Subcutaneous abdominal adipose tissue (tissue), 5 donors: ENCODE measurements around the gene WDR4.
A peak's percentile ranks its signal among the peaks of the same experiment; 100 is the strongest.
"Not testable (repeated sequence)": the region's sequence is repeated elsewhere in the genome, so short reads cannot be mapped to it uniquely, and the experiment has no call there.

Experiments used
- H3K27ac ChIP-seq: one replicate; pipeline ENCODE4 v1.7.0; 2013; ENCODE audit warnings: low read depth, mild to moderate bottlenecking, inconsistent platforms, low read length, moderate library complexity
- H3K27me3 ChIP-seq, 5 donors: one replicate each; pipeline ENCODE4 v1.7.0; 2013; ENCODE audit warnings: low read length in 5 of 5, inconsistent platforms in 1 of 5; ENCODE audit not compliant: control insufficient read depth in 5 of 5, insufficient read depth in 4 of 5
- H3K36me3 ChIP-seq, 5 donors: one replicate each; pipeline ENCODE4 v1.7.0; 2013; ENCODE audit warnings: low read length in 5 of 5; ENCODE audit not compliant: control insufficient read depth in 5 of 5, insufficient read depth in 5 of 5
- H3K4me1 ChIP-seq, 5 donors: one replicate each; pipeline ENCODE4 v1.7.0; 2013; ENCODE audit warnings: low read length in 5 of 5, mild to moderate bottlenecking in 3 of 5, moderate library complexity in 1 of 5; ENCODE audit not compliant: control insufficient read depth in 5 of 5, insufficient read depth in 5 of 5
- H3K4me3 ChIP-seq, 5 donors: one replicate each; pipeline ENCODE4 v1.7.0; 2013; ENCODE audit warnings: low read length in 5 of 5, low read depth in 1 of 5
- H3K9ac ChIP-seq, 5 donors: one replicate each; pipeline ENCODE4 v1.7.0; 2013; ENCODE audit warnings: low read length in 5 of 5, mild to moderate bottlenecking in 4 of 5, moderate library complexity in 3 of 5
- H3K9me3 ChIP-seq, 5 donors: one replicate each; pipeline ENCODE4 v1.7.0; 2013; ENCODE audit warnings: low read length in 5 of 5; ENCODE audit not compliant: control insufficient read depth in 5 of 5
- donor health status: healthy.
- donor health status: healthy.
- donor health status: healthy.
- donor health status: healthy.
- donor health status: healthy.

The WDR4 gene

DNA sequence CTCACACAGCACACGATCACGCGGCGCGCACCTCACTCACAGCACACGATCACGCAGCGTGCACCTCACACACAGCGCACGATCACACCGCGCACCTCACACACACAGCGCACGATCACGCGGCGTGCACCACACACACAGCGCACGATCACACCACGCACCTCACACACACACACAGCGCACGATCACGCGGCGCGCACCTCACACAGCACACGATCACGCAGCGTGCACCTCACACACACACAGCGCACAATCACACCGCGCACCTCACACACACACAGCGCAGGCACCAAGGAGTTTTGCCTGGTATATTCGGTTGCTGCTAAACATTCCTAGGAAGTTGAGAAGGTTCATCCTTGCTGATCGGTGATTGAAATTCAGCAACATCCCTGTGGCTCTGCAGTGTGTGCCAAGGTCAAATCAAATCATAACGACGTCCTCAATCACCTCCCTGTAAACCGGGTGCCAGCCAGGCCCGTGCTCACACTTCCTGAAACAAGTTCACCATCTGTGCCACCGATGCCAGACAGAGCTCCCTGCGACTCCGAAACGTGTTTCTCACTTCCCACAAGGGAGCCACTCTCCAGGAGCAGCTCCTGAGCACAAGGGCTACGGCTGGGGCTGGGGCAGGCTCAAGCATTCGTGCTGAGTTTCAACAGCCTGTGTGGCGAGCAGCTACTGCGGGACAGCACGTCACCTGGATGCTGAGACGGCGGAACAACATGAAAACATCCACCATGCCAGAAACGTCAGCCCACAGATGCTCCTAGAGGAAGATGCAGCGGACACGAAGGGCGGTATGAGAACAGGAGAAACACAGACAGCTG is 30.2 kb downstream of the WDR4 start:
- Histone ChIP-seq H3K36me3 (peaks cover 0 to 95% (median 81%) of the 10 kb centered on the region in 5 donors), H3K27ac (no peak overlapping the region), H3K9me3 (no peaks in the 10 kb centered on the region)

GRCh38 chr21:42848144-42848931 is 31.0 kb downstream of the WDR4 start:
- not testable (repeated sequence) for H3K4me3 ChIP-seq, H3K9me3 ChIP-seq, H3K9ac ChIP-seq, H3K27me3 ChIP-seq, H3K27ac ChIP-seq
- Histone ChIP-seq H3K4me1 (peaks cover 2 to 16% (median 8%) of the 10 kb centered on the region in 5 donors), H3K36me3 (peaks cover 0 to 87% (median 73%) of the 10 kb centered on the region in 5 donors)

More for the DNA sequence above, 30.2 kb downstream of the WDR4 start:
- H3K9ac ChIP-seq = no peak overlapping the region
- H3K4me1 ChIP-seq = peaks cover 2 to 16% (median 8%) of the 10 kb centered on the region in 5 donors
- no peaks in the 10 kb centered on the region for H3K27me3 ChIP-seq
- no peak overlapping the region for H3K4me3 ChIP-seq

DNA sequence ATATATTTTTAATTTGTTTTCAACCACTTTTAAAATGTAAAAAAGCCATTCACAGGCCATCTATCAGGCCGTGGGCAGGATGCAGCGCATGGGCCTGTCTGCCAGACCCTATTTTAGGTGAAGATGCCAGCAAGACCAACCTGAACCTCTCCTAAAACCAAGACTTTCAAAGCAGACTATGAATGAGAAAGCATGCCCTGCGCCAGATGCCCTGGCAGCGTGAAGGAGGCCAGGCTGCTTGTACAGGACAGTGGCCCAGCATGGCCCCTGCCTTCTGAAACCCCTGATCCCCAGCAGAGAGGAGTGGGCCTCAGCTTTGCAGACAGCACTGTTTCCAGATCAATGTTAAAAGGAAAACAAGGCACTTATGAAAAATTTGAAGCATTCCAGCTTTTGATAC is 31.6 kb downstream of the WDR4 start:
- Histone ChIP-seq H3K27ac (no peak overlapping the region), H3K36me3 (peaks cover 0 to 83% (median 71%) of the 10 kb centered on the region in 5 donors), H3K4me3 (no peak overlapping the region)

GRCh38 chr21:42847051-42847707 is 32.2 kb downstream of the WDR4 start:
- Histone ChIP-seq H3K36me3 (peaks cover 0 to 84% (median 73%) of the 10 kb centered on the region in 5 donors), H3K4me1 (peaks cover 2 to 16% (median 8%) of the 10 kb centered on the region in 5 donors), H3K27me3 (no peaks in the 10 kb centered on the region), H3K9me3 (no peaks in the 10 kb centered on the region), H3K9ac (no peak overlapping the region), H3K27ac (no peak overlapping the region), H3K4me3 (no peak overlapping the region)

More for the DNA sequence above, 31.6 kb downstream of the WDR4 start:
- no peaks in the 10 kb centered on the region for H3K27me3 ChIP-seq
- H3K9me3 ChIP-seq = no peaks in the 10 kb centered on the region
- H3K4me1 ChIP-seq = peaks cover 2 to 16% (median 8%) of the 10 kb centered on the region in 5 donors
- no peak overlapping the region for H3K9ac ChIP-seq

DNA sequence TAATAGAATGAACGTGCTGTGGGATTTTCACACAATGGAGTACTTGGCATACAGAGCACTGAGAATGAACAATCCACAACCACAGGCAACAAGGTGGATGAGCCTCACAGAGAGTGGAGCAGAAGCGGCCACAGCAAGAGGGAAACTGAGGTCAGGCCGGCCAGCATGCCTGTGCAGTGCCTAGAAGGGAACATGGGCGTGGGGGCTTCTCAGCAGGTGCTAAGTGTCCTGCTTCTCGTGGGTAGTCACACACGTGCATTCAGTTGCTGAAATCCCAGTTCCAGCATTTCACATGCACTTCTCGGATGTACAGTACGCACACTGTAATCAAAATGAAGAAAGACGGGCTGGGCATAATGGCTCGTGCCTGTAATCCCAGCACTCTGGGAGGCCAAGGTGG is 33.1 kb downstream of the WDR4 start:
- H3K36me3 ChIP-seq = peaks cover 0 to 82% (median 68%) of the 10 kb centered on the region in 5 donors
- no peaks in the 10 kb centered on the region for H3K9me3 ChIP-seq
- H3K4me1 ChIP-seq = peaks cover 2 to 16% (median 8%) of the 10 kb centered on the region in 5 donors

DNA sequence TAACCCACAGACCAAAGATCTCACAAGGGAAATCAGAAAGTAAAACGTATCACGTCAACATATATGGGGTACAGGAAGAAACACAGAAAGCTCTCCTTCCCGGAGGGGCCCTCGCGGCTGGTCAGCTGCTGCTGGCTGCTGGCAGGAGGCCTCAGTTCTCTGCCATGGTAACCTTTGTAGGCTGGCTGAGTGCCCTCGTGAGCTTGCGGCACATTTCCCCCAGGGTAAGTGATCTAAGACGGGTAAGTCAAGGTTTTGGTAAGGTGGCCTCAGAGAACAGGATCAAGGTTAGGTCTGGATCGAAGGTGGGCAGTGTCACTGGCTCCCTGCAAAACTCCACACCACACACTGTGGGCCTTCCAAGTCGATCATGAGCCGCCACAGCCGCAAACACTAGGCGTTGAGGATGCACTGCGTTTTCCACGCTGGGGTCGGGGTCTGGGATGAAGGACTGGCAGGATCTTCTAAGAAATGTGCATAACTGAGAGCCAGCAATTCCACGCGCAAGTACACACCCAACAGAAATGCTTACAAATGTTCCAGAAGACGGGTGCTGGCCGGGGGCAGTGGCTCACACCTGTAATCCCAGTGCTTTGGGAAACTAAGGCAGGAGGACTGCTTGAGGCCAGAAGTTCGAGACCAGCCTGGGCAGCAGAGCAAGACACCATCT is 33.9 kb downstream of the WDR4 start:
- Histone ChIP-seq H3K27ac (peak overlapping the region; percentile 41), H3K36me3 (peaks cover 0 to 82% (median 68%) of the 10 kb centered on the region in 5 donors), H3K4me1 (peaks cover 2 to 16% (median 8%) of the 10 kb centered on the region in 5 donors), H3K27me3 (no peaks in the 10 kb centered on the region), H3K9ac (no peak overlapping the region), H3K9me3 (no peaks in the 10 kb centered on the region), H3K4me3 (no peak overlapping the region)

More for the DNA sequence above, 33.1 kb downstream of the WDR4 start:
- no peaks in the 10 kb centered on the region for H3K27me3 ChIP-seq
- H3K4me3 ChIP-seq = no peak overlapping the region
- no peak overlapping the region for H3K9ac ChIP-seq
- H3K27ac ChIP-seq = no peak overlapping the region

GRCh38 chr21:42844411-42845113 is 34.8 kb downstream of the WDR4 start:
- H3K9me3 ChIP-seq = no peaks in the 10 kb centered on the region
- no peaks in the 10 kb centered on the region for H3K27me3 ChIP-seq
- peak overlapping the region; percentile 41 for H3K27ac ChIP-seq
- H3K36me3 ChIP-seq = peaks cover 0 to 82% (median 65%) of the 10 kb centered on the region in 5 donors
- H3K9ac ChIP-seq = no peak overlapping the region
- no peak overlapping the region for H3K4me3 ChIP-seq
- peaks cover 2 to 16% (median 8%) of the 10 kb centered on the region in 5 donors for H3K4me1 ChIP-seq

GRCh38 chr21:42843056-42843455 is 36.3 kb downstream of the WDR4 start:
- H3K9ac ChIP-seq = no peak overlapping the region
- no peaks in the 10 kb centered on the region for H3K27me3 ChIP-seq
- no peaks in the 10 kb centered on the region for H3K9me3 ChIP-seq
- H3K4me3 ChIP-seq = no peak overlapping the region
- peaks cover 2 to 16% (median 8%) of the 10 kb centered on the region in 5 donors for H3K4me1 ChIP-seq
- no peak overlapping the region for H3K27ac ChIP-seq
- peaks cover 0 to 76% (median 62%) of the 10 kb centered on the region in 5 donors for H3K36me3 ChIP-seq
